Omental fat pad (tissue), 4 donors: Measurements from ENCODE around the gene PRR23A. TPM values are rescaled to one million over a fixed set of nuclear protein-coding genes. Genes with fewer than 3 reads are reported as not detected.
"Not testable (repeated sequence)": the region's sequence is repeated elsewhere in the genome, so short reads cannot be mapped to it uniquely, and the experiment has no call there.

ENCODE experiments used
- ATAC-seq: fragments of 150-250 bp; one replicate; pipeline ENCODE4 v1.9.1; 2016; ENCODE audit warnings: mild to moderate bottlenecking, moderate library complexity; ENCODE audit not compliant: low FRiP score
- DNase-seq: peaks from one replicate; pipeline ENCODE4 v3.0.0-alpha.2; 2019; ENCODE audit warnings: low spot score
- total RNA-seq, 4 donors: library from RNA; depleted of rRNA; stranded (reverse); fragments of >200 nt; gene quantifications; one replicate each; pipeline ENCODE4 v1.1.0, GENCODE V29; 2016
- TF ChIP-seq, protein P1 (sequence below), 3 donors: fragments of 450-650 bp; IDR thresholded peaks; one replicate each; pipeline ENCODE4 v1.5.1; 2016 to 2017; ENCODE audit warnings: antibody characterized with exemption in 3 of 3, mild to moderate bottlenecking in 3 of 3, moderate library complexity in 2 of 3

PRR23A gene
- not detected for total RNA-seq

DNA sequence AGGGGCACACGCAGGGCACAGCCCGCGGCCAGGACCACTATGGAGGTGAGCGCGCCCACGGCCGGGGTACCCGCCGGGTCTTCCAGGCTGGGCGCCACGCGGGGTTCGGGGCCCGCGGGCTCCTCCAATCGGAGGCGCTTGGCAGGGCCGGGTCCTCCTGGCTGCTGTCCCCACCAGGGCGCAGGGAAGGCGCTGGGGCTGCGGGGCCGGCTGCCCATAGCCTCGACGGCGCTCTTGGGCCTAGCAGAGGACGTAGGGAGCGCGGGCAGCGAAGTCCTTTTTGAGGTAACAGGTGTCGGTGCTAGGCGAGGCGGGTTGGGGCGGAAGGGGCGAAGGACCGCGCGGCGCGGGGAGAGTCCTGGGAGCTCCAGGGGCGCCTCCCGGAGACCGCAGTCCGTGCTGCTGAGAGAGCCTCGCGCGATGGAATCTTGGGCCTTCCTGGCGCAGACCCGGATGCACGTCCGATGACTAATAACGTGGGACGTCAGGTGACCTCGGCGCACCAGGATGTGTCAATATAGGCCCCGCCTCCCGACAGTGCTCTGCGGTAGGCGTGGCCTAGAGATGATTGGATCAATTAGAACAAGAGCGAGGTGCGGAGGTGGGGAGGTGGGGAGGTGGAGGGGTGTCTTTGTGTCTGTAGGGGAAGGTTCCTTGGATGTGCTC is at the start of gene PRR23A:
Gene PRR23A, minus strand, starts transcription at position 218 of the 666 bp plus-strand sequence. Its CDS starts 0 bp downstream, at position 218.
- ATAC-seq (no peak), DNase-seq (no peak)
- TF ChIP-seq, protein P1, sequence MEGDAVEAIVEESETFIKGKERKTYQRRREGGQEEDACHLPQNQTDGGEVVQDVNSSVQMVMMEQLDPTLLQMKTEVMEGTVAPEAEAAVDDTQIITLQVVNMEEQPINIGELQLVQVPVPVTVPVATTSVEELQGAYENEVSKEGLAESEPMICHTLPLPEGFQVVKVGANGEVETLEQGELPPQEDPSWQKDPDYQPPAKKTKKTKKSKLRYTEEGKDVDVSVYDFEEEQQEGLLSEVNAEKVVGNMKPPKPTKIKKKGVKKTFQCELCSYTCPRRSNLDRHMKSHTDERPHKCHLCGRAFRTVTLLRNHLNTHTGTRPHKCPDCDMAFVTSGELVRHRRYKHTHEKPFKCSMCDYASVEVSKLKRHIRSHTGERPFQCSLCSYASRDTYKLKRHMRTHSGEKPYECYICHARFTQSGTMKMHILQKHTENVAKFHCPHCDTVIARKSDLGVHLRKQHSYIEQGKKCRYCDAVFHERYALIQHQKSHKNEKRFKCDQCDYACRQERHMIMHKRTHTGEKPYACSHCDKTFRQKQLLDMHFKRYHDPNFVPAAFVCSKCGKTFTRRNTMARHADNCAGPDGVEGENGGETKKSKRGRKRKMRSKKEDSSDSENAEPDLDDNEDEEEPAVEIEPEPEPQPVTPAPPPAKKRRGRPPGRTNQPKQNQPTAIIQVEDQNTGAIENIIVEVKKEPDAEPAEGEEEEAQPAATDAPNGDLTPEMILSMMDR (IDR thresholded peaks at IDR 0.05): no peak

DNA sequence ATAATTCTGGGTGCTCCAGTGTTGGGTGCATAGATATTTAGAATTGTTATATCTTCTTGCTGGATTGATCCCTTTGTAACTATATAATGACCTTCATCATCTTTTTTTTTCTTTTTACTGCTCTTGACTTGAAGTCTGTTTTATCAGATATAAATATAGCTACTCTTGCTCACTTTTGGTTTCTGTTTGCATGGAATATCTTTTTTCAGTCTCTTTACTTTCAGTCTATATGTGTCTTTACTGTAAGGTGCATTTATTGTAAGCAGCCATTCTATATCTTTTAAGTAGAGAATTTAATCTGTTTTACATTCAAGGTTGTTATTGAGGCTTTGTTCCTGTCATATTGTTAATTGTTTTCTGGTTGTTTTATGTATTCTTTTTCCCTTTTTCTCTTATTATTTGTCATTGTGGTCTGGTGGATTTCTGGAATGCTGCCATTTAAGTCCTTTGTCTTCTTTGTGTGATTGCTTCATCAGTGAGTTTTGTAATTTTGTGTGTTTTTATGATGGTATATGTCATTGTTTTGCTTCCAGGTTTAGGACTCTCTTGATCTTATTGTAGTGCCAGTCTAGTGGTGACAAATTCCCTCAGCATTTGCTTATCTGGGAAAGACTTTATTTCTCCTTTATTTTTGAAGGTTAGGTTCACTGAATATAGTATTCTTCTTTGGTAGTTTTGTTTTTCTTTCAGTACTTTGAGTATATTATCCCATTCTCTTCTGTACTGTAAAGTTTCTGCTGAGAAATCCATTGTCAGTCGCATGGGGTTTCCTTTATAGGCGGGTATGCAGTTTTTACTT is 46.9 kb upstream of the PRR23A start:
- TF ChIP-seq, protein P1 (IDR thresholded peaks at IDR 0.05): no peak
- ATAC-seq (no peak), DNase-seq (no peak)

DNA sequence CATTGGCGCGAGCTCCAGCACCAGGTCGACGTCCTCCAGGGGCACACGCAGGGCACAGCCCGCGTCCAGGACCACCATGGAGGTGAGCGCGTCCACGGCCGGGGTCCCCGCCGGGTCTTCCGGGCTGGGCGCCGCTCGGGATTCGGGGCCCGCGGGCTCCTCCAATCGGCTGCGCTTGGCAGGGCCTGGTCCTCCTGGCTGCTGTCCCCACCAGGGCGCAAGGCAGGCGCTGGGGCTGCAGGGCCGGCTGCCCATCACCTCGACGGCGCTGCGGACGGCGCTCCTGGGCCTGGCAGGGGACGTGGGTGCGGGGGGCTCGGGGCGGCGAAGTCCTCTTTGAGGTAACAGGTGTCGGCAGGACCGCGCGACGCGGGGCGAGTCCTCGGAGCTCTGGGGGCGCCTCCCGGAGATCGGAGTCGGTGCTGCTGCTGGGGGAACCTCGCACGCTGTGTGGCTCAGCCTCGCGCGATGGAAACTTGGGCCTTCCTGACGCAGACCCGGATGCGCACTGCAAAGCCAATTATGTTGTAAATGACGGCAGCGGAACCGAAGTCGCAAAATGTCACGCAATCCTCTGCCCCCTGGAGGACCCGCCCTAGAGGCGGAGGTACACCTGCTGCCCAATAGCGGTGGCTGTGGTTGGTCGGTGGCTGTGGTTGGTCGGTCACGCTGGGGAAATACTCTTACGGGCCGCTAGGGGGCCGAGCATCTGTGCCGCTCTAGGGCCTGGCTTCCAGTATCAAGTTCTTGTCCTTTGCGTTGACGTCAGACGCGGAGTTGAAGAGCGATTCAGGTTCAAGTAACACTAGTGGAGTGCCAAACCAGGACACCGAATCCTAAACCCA is 38.5 kb upstream of the PRR23A start, which contains the start of gene PRR23C:
Gene PRR23C, minus strand, starts transcription at position 527 of the 845 bp plus-strand sequence. Its CDS starts 272 bp downstream, at position 255.
- TF ChIP-seq, protein P1 (IDR thresholded peaks at IDR 0.05): no peak
- ATAC-seq (no peak), DNase-seq (no peak)

DNA sequence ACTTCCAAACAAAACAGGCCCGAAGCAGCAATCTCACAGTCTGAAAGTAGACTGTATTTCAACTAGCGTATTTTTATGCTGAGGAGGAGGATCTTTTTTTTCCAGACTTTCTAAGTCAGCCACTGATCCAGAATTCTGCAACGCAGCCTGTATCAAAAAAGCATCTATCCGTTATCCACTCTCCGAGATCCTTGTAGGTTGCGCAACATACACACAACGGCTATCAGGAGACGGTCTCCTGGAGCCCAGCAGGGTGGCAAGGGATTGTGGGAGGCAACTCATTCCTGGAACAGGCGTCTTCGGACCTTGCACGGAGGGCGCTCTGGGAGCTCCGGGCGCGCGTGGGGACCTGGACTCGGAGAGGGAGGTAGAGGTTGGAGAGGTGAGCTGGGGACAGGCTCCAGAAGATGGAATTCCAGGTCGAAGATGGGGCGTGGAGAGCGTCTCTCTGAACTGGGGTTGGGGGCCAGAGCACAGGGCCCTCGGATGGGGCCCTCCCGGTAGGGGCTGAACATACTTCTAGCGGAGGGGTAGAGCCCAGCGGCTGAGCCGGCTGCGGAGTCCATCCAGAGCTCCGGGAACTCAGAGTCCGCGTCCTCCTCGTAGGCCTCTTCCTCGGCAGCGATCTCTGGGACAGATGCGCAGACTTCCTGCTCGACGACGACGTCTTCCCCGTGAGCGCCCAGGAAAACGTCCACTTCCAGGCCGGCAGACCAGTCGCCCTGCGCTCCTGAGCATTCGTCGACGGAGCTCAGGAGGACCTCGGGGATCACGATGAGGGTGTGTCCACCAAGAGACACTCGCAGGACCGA is 37.7 kb upstream of the PRR23A start:
- DNase-seq (no peak), ATAC-seq (no peak)
- TF ChIP-seq, protein P1 (IDR thresholded peaks at IDR 0.05): no peak

DNA sequence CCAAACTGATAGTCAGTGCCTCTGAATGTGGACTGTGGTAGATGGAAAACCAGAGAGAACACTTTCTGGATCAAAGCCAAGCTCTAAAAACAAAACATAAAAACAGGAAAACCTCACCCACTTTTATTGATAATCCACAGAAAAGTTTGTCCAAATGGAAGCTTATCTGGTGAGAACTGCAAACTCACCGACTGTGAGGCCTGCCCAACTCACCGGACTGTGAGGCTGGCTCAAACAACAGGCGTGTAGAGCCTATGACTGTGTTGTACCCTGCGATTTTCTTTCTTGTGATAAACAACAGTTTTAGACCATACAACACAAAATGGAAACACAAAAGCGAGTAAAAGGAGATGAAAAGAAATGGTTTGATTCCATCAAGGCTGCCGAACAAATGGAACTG is 31.4 kb upstream of the PRR23A start:
- DNase-seq (no peak), ATAC-seq (no peak)
- TF ChIP-seq, protein P1 (IDR thresholded peaks at IDR 0.05): no peak

DNA sequence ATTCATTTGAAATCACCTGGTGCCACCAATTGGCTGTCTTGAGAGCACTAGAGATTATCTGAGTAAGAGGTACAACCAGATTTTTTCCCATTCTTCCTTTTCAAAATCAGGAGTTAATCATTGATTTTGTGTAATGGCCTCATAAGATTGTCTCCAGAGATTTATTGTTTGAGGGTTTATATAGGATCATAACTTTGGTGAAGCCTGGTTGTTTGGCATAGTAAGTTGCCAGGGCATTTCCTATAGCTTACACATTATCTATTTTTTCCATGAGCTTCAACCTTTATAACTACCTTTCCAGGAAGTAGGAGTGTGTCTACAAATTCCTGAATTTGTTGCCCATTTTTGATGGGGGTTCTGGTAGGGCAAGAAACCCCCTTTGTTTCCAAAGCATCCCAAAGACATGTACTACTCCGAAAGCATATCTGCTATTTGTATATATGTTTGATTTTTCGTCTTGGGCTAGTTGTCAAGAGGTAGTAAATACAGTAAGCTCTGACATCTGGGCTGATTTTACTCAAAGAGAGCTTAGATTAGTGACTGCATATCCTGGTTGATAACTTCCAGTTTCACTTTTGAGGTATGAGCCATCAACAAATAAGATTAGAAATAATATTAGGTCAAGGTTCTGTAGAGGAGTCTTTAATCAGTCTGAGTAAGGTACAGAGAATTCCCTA is 26.4 kb upstream of the PRR23A start:
- TF ChIP-seq, protein P1 (IDR thresholded peaks at IDR 0.05): no peak
- no peak for DNase-seq
- ATAC-seq: no peak

DNA sequence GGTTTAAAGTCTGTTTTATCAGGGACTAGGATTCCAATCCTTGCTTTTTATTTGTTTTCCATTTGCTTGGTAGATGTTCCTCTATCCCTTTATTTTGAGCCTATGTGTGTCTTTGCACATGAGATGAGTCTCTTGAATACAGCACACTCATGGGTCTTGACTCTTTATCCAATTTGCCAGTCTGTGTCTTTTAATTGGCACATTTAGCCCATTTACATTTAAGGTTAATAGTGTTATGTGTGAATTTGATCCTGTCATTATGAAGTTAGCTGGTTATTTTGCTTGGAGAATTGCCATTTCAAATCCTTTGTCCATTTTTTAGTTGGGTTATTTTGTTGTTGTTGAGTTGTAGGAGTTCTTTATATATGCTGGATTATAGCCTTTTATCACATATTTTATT is 24.5 kb upstream of the PRR23A start:
- DNase-seq, ATAC-seq: not testable (repeated sequence)
